Cardiac fibroblast (primary cell): ENCODE data around the gene MPZL3.
A peak's percentile ranks its signal among the peaks of the same experiment; 100 is the strongest.

Source experiments
- DNase-seq, 2 donors: peaks; one replicate each; pipeline versions ENCODE4 v3.0.0 to v3.0.0-alpha.2; 2010; ENCODE audit warnings: low read depth in 2 of 2
- H3K4me3 ChIP-seq, 2 donors: replicated peaks in 1 of 2; 1 replicate in 1 of 2; 2 replicates in 1 of 2; pipeline ENCODE4 v1.5.1; 2011; ENCODE audit warnings: low read depth in 2 of 2, low read length in 2 of 2, mild to moderate bottlenecking in 2 of 2, moderate library complexity in 1 of 2
- CTCF ChIP-seq: IDR thresholded peaks from one replicate; pipeline ENCODE4 v1.5.1; 2011; ENCODE audit warnings: low read depth, mild to moderate bottlenecking, low read length, inconsistent platforms

The MPZL3 gene

DNA sequence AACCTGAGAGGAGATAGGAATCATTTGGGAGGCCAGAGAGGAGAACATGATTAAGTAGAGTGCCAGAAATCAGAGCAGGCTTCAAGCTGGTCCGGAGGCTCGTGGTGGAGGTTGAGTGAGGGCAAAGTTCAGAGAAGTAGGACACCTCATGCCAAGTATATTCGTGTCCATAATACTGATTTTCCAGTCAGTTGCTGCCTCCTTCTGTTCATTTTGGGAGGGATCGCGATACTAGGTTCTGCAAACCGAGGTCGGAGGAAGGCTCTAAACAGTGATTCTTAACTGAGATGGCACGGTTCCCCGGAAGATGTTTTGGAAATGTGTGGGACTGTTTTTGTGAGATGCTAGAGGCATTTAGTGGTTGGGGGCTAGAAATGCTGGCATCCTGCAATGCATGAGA lies 38.8 kb upstream of the MPZL3 start:
- H3K4me3 ChIP-seq: no peak overlapping the region
- TF ChIP-seq CTCF: peak; percentile 30
- DNase-seq: peak; percentile 19 to 56

GRCh38 chr11:118289401-118289800 lies 37.2 kb upstream of the MPZL3 start:
- no peak for DNase-seq
- no peak overlapping the region for H3K4me3 ChIP-seq
- no peak for TF ChIP-seq CTCF

DNA sequence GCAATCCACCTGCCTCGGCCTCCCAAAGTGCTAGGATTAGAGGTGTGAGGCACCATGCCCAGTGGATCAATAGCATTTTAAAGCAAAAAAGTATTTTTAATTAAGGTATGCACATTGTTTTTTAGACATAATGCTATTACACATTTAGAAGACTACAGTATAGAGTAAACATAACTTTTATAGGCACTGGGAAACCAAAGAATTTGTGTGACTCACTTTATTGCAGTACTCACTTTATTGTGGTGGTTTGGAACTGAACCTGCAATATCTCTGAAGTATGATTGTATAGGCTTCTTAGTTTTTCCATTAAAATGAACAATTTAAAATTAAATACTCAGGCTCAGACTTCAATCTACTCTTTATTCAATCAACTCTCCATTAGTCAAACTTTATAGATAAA lies 34.8 kb upstream of the MPZL3 start:
- TF ChIP-seq CTCF: no peak
- no peak overlapping the region for H3K4me3 ChIP-seq
- peak in 1 of 2 donors; percentile 59 for DNase-seq

GRCh38 chr11:118286545-118286944 lies 34.4 kb upstream of the MPZL3 start:
- DNase-seq: no peak
- no peak for TF ChIP-seq CTCF
- H3K4me3 ChIP-seq: no peak overlapping the region

DNA sequence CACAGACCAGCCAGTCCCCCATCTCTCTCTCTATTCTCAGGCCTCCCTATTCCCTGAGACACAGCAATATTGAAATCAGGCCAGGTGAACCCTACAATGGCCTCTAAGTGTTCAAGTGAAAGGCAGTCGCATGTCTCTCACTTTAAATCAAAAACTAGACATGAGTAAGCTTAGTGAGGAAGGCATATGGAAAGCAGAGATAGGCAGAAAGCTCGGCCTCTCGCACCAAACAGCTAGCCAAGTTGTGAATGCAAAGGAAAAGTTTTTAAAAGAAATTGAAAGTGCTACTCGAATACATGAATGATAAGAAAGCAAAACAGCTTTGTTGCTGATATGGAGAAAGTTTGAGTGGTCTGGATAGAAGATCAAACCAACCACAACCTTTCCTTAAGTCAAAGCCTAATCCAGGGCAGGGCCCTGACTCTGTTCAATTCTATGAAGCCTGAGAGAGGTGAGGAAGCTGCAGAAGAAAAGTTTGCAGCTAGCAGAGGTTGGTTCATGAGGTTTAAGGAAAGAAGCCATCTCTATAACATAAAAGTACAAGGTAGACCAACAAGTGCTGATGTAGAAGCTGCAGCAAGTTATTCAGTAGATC lies 31.7 kb upstream of the MPZL3 start:
- no peak for TF ChIP-seq CTCF
- DNase-seq: no peak
- no peak overlapping the region for H3K4me3 ChIP-seq

DNA sequence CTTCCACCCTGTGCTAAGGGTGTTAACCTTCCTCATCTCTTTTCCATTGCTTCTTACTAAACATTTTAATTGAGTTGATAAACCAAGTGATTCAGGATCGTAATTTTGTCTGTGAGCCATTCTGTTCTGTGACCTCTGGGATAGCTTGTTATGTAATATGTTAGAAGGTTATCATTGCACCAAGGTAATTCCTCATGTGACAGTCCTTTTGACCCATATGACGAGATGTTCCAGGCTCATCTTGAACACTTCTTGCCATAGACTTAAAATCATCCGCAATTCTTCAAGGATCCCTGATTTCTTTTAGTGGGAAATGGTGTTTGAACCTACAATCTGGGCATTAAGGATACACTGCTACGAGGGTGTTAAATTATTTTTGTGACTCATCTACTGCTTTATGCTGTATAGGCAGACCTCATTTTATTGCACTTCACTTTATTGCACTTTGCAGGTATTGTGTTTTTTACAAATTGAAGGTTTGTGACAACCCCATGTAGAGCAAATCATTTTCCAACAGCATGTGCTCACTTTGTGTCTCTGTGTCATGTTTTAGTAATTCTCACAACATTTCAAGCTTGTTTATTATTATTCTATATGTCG lies 31.0 kb upstream of the MPZL3 start:
- no peak for DNase-seq
- H3K4me3 ChIP-seq: no peak overlapping the region
- TF ChIP-seq CTCF: no peak

DNA sequence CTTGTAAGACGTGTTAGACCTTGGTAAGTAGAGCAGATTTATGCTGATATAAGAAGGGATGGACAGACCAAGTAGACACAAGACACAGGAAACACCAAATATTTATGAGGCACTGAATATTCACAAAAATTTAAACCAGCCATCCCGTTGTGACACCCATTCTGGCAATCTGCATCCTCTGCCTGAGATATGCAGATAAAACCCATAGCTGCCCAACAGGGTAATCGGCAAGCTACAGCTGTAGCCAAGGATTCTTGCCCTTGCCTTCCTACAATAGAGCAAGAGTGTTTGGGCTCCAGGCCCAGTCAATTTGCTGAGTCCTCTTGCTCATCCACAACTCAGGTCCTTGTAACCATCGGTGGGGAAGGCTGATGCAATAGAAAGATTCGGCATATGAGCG lies 30.4 kb upstream of the MPZL3 start:
- no peak for TF ChIP-seq CTCF
- no peak for DNase-seq
- no peak overlapping the region for H3K4me3 ChIP-seq
